Measurements from ENCODE around the gene LRRC72. TPM values are rescaled to one million over a fixed set of nuclear protein-coding genes. Genes with fewer than 3 reads are reported as not detected.
"Not testable (repeated sequence)": the region's sequence is repeated elsewhere in the genome, so short reads cannot be mapped to it uniquely, and the experiment has no call there.

The LRRC72 gene
- total RNA-seq, 1 donor from 2014 or later, result not detected

- no peak for DNase-seq
Measured at GRCh38 chr7:16583834-16584233, 57.2 kb downstream of the LRRC72 start.

- DNase-seq, result no peak
Measured at GRCh38 chr7:16585540-16585939, 58.9 kb downstream of the LRRC72 start.

- no peak for DNase-seq
Measured at GRCh38 chr7:16586081-16586874, 59.7 kb downstream of the LRRC72 start.

DNA sequence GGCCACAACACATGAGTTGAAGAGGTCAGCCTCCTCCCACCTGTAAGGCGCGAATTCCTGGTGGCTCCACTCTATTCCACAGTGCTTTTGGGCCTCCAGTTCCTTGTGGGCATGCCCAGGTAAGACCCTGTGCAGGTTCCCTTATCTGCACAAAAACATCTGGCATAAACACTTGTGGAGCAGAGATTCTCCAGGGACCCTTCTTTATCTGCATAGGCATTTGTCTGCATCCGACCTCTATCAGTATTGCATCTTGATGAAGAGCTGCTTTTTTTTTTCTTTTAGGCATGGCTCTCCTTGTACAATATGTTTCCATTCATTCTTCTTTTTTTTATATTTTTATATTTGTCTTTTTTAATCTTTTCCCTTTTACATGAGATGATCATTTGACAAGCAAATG is 60.5 kb downstream of the LRRC72 start:
- DNase-seq, result no peak

GRCh38 chr7:16587790-16588189 is 61.2 kb downstream of the LRRC72 start:
- no peak for DNase-seq

DNA sequence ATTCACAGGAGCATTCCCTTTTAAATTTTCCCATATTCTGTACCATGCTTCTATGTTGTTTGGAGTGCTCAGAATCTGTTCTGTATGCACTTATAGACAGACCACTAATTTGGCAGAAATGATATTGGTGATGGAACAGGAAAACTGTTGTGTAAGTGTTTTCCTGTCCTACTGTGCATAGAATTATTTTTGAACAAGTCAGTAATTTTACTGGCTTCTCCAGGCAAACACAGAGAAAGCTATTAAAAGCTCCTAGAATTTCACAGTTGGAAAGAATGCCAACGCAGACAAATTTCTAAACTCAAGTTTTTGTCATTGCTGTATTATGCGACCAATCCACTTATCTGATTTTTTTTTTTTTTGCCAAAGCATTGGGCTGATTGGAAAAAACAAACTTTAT is 63.3 kb downstream of the LRRC72 start:
- no peak for DNase-seq

DNA sequence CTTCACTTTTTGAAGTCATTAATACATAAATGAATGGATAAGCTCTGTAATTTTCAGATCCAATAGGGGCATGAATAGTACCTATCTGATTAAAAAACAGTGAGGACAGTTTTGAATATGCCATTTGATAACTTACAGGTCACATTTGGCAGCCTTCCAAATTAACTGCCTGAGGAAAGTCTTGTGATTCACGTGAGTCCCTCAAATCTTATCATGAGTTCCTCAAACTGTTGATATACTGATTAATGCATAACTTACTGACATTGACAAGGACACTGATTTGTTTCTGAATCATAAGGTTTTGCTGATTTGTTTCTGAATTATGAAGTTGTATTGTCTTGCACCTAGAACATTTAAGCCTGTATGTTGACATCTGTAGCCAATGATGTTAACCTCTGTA is 63.8 kb downstream of the LRRC72 start:
- DNase-seq, result no peak

DNA sequence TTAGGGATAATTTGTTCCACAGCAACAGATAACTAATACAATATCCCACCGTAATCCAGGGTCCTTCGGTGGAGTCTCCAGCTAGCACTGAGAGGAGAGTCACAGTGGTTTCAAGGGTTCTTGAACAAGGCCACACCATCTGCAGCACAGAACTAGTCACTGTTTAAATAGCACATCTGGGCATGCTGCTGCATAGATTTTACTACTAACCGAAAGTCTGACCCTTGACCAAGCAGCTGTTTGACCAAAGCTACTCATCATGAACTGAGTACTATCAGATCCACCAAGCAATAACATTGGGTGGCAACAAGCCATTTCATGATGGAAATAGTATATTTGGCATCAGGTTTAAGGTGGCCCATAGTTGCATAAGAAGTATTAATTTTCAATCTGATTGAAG is 65.8 kb downstream of the LRRC72 start:
- DNase-seq, result no peak

- no peak for DNase-seq
Measured at GRCh38 chr7:16594061-16594460, 67.4 kb downstream of the LRRC72 start.

- DNase-seq, result no peak
Measured at GRCh38 chr7:16594676-16595075, 68.1 kb downstream of the LRRC72 start.

DNA sequence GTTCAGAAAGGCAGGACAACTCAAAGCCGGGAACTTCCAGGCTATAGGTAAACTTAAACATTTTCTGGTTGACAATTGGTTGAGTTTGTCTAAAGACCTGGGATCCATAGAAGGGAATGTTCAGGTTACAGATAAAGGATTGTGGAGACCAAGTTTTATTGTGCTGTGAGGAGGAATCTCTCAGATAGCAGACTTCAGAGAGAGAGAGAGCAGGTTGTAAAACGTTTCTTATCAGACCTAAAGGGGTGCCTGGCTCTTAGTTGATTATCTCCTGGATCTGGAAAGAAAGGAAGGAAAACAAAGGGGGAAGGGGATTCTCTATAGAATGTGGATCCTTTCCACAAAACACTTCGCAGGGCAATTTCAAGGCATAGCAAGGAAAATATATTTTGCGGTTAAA is 69.0 kb downstream of the LRRC72 start:
- DNase-seq, result not testable (repeated sequence)

DNA sequence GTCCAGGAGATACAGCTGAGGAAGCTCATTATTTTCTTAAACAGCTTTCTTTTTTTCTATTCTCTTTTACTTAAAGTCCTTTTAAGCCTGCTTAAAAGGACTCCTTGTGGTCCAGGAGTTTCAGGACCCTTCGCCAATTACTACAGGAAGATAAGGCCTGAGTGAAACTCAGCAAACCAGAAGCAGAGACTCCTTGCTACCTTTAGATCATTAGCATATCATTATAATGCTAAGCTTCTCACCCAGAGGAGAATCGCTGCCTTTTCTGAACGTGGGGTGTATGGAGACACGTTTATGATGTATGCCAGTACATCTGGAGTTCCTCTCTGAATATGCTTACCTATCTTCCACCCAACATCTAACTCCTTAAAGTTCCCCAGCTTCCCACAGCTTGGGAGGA is 71.4 kb downstream of the LRRC72 start:
- DNase-seq, result no peak

- DNase-seq, result no peak
Measured at GRCh38 chr7:16599860-16600259, 73.2 kb downstream of the LRRC72 start.

DNA sequence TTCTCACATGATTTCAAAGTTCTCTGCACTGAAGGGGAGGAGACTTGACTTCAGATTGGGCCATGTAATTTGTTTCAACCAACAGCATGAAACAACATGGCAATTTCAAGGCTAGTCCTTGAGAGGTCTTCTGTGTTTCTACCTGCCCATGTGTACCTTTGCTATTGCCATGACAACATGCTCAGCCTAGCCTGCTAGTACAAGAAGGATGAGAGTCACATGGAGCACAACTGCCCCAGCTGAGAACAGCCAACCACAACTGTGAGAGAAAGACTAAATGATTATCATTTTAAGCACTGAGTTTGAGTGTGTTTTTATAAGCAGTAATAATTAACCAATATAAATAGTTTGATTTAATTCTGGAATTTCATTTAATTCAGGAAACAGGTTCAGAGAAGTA is 77.0 kb downstream of the LRRC72 start:
- DNase-seq, result no peak

DNA sequence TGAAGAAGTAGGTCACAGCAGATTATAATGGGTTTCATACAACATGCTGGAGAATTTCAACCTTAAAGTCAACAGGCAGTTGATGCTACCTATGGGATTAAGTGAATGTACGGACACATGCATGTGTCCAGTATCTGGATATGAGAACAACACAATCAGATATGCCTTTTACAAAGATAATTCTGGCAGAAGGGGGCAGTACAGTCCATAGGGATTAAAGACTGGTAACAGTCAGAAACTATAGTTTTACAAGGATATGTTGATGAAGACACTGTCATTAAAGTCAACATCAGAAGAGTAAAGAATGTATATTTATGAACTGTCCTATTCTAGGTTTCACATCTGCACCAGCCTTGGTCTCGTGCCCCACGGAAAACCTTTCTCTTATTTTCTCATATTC is 77.4 kb downstream of the LRRC72 start:
- DNase-seq, result no peak

GRCh38 chr7:16606704-16607103 is 80.1 kb downstream of the LRRC72 start:
- no peak for DNase-seq

DNA sequence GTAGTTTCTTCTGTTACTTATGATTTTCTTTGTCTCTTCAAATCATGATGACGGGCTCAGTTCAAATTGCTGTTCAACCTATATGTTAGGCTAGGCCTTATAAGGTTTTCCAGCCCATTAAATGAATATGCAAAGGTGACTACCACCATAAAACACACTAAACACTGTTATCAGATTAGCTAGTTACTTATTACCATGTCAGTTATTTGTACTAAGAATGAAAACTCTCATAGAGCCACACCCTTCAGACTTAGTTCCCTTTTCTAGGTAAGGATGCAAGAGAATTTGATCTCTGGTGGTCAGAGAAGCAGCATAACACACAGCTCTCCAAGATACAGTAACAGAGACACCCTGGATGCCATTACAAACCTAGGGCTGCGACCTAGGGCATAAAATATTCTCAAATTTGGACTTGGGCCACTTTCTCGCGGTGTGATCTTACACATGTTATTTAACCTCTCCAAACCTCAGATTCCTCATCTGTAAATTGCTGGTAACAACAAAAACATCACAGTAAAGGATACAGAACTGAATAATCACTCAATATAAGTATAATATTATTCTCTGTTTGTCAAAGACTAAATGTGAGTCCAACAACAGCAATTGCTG is 83.3 kb downstream of the LRRC72 start:
- DNase-seq, result no peak

DNA sequence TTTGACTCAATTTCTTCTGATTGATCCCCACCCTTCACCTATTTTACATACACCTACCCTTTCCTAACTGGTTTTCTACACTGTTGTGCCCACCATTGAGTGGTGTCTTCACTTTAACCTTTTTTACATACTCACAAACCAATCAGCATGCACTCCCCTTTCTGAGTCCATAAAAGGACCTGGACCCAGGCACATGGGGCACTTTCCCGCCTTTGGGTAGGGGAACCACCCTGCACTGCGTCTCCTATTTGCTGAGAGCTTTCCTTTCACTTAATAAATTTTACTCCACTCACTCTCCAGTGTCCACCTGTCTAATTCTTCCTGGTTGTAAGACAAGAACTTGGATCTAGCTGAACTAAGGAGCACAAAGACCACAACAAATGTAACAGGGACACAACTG is 85.1 kb downstream of the LRRC72 start:
- DNase-seq, result no peak

GRCh38 chr7:16615228-16615627 is 88.6 kb downstream of the LRRC72 start:
- no peak for DNase-seq

- DNase-seq, result no peak
Measured at GRCh38 chr7:16616122-16616521, 89.5 kb downstream of the LRRC72 start.

GRCh38 chr7:16616542-16616941 is 89.9 kb downstream of the LRRC72 start:
- no peak for DNase-seq

DNA sequence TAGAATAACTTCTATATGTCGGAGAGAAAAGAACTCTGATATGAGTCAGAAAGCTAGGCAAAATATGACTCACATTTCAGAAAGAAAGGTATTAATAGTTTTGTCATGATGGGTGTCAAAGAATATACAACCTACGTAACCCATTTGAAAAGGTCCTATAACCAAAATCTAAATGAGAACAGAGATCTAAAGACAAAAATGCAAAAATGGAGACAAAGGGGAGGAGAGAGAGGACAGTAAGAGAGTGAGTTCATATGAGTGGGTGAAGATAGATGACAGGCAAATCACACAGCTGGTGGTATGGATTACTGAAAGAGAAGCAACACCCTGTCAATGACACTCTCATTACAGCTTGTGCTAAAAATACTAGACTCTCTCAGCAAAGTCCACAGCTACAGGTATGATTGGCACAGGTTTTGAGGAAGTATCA is 93.4 kb downstream of the LRRC72 start:
- no peak for DNase-seq

GRCh38 chr7:16626388-16626787 is 99.8 kb downstream of the LRRC72 start:
- no peak for DNase-seq

GRCh38 chr7:16627236-16627635 is 100.6 kb downstream of the LRRC72 start:
- DNase-seq, result no peak
